NK-92 (cell line): ENCODE measurements around the gene REXO2.

ENCODE experiments used
- DNase-seq: peaks from one replicate; lab custom pipeline; 2025; ENCODE audit not compliant: unreplicated experiment; lab: John Stamatoyannopoulos, UW

REXO2 gene

DNA sequence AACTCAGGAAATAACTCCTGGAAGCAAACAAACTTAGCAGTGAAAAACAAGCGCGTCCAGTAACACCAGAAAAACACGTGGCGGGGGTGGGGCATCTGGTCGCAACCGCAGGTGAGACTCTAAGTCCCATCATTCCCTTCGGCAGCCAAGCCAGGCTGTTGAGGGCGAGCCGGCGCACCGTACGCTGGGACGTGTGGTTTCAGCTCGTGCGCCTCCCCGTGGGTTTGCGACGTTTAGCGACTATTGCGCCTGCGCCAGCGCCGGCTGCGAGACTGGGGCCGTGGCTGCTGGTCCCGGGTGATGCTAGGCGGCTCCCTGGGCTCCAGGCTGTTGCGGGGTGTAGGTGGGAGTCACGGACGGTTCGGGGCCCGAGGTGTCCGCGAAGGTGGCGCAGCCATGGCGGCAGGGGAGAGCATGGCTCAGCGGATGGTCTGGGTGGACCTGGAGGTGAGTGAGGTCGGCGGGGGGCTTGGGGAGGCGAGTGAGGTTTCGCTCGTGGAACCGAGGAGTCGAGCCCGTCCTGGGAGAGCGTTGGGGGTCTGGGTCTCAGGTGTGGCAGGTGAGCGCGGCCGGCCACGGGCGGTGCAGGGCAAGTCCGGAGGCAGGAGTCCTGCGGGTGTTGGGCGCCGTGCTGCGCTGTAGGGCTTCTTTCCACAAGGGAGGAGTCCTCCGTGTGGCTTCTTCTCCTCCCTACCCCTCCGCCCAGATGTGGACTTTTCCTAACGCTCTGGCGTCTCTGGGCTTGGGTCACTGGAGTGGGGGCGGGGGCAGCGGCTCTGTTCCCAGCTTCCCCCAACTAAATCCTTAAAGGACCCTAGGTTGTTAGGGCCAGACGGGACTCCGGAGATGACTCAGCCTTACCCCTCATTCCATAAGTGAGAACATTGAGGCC is at the start of gene REXO2:
Gene REXO2, plus strand, starts transcription at position 239 of the 892 bp plus-strand sequence. Its CDS starts 62 bp downstream, at position 301.
- peak; percentile 53 for DNase-seq

DNA sequence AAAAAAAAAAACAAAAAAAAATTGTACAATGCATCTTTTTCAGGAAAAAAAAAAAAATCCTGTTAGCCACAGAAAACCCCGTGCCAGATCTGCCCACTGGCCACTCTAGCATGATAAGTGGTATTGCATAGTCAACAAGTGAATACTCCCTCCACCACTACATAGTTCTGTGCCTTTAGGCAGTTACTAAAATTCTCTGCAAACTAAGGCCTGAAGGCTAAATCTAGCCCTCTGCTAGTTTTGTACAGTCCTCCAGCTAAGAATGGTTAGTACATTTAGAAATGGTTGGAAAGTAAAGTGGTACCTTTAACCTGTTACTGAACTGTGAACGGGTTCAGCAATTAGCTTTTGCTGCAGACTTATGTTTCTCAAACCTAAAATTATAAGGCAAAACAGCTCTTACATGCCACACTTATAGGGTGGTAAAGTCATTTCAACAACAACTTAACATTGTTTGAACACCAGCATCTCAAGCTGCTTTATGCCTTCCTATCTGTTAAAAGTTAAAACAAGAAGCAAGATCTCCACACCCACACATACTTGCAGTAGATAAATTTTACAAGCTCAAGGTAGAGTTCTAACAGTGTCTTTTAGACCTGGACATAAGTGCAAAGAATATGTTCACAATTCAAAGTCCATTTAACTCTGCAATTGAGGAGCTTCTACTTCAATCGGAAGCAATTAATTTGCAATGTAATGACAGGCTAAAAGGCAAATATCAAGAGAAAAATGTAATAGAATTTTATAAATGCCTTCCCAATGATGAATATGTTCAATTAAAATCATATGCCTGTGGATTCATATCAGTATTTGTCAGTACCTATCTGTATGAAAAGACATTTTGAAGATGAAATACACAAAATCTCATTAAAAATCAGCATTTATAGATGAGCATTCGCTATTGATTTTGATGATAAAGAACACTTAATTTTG is 46.3 kb upstream of the REXO2 start:
- DNase-seq = no peak

DNA sequence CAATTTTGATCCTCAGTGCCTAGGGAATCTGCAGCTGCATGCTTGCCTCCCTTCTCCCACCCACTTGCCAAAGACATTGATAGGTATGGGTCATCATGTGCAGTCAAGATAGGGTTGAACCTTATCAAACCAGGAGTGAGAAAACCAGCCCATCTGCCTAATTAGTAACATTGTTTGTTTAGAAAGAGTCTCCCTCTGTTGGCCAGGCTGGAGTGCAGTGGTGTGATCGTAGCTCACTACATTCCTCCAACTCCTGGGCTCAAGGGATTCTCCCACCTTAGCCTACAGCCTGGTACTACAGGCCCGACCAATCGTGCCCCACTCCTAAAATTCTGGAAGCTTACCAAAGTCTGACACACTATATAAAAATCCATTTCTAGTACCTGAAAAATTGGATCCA is 43.5 kb upstream of the REXO2 start:
- no peak for DNase-seq

GRCh38 chr11:114396916-114397315 is 42.4 kb upstream of the REXO2 start:
- no peak for DNase-seq

DNA sequence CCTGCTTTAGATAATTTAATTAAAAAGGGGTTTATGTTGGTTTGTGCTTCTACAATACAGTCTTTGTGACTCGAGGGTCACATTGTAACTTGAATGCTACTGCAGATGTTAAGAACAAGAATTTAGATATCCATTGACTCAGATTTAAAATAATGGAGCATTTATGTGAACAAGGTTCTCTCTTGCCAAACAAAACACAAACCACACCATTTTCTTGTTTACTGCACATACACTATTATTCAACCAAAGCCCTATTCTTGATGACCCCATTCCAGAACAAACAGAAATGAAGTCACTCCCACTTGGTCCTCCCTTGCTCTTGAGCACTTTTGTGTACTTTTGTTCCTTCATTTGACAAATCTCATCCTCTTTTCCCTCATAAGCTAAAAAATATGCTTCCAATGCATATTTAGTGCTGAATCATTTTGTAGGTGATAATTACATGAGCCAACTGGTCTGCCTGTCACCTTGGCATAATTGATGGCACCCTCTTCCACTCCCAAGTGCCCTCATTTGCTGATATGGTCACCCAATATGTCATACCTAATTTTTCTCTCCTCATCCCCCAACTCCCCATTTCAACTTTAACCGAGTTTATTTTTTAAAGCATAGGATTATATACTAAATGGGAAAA is 41.8 kb upstream of the REXO2 start:
- DNase-seq = no peak

GRCh38 chr11:114398303-114398920 is 40.9 kb upstream of the REXO2 start:
- DNase-seq = no peak

DNA sequence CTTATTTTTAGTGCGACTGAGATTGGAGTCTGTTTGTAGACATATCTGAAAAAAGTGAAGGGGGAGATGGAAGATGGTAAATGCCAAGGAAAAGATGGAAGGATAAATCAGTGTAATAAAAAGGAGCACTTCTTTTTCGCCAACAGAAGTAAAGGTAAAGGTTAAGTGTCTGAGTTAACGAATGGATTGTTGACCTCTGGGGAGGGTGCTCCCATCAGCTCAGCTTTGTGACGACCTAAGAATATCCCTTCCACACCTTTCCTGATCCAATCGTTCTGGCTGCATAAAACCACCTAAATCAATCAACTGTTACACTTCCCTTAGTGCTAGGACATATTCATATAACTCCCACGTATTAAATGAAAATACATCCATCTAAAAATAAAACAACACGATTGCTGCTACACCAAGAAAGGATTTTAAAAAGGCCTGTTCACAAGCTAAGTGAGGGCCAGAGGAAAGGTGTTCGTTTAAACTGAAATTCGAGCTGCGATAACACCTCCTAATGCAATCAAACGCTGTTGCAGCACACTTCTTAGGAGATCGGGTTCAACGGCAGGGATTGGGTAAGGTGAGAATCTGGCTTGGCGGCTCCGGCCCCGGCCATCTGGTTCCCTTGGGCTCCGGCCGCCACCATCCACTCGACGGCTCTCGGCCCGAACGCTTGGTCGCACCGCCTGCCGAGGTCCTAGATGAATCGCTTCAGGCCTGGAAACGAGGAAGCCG is 39.6 kb upstream of the REXO2 start:
- DNase-seq = no peak

DNA sequence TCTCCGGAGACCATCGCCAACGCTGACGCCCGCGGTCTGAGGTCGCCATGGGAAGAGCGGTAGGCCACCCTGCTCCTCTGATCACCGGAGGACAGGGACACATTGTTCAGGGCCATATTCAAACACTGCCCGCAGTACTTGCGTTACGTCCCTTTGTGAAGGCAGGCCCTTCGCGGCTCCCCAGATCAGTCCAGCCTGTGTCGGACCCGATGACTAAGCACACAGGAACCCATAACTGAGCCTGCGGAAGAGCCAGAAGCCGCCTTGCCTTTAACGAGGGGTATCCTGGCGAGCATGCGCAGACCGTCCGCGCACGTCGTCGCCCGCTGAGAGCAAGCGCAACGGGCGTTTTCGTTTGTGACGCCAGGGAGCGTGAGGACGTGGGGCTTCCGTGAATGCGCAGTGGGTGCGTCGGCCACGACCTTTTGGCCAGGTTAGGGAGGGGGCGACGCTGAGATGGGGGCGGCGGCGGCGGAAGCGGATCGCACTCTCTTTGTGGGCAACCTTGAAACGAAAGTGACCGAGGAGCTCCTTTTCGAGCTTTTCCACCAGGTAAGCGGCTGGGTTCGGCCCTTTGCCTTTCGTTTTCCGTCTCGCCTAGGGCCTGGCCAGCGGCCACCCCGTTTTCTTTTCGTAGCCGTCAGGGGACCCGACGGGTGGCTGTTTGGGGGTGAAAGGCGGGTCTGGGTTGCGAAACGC is 38.9 kb upstream of the REXO2 start, which contains the start of the genes C11orf71 and RBM7:
Gene C11orf71, minus strand, starts transcription at position 296 of the 699 bp plus-strand sequence. Its CDS starts 180 bp downstream, at position 116.
Gene RBM7, plus strand, starts transcription at position 451 of the 699 bp plus-strand sequence. Its CDS starts 6 bp downstream, at position 457.
- DNase-seq = peak; percentile 86

DNA sequence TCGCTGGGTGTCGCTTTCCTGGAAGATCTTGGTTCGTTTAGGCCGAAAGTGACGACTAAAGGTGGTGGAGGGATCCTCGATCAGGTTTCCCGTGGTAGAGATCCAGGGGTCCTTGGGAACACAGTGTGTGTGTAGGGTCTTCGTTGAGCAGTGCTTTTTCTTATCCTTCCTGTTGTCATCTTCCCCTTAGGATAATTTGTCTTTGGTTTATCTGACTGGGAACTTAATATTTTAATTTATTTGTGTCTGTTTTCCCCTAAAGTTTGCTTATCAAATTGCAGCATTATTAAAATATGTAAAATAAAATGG is 38.4 kb upstream of the REXO2 start:
- no peak for DNase-seq

DNA sequence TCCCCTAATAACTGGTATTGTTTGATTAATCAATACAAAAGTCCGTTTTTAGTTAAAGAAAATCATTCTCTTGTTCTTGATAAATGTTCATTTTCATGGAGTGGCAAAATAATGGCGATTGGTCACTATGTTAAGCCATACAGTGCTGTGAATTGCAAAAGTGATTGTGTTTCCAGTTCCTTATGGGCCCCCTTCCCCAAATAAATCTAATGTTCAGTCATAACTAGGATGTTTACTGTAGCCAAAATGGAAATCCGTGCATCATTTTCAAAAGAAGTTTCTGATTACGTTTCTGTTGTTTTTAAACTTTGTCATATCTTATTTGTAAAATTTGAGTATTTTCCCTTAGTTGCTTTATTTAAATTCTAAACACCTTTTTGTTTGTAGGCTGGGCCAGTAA is 38.0 kb upstream of the REXO2 start:
- no peak for DNase-seq

DNA sequence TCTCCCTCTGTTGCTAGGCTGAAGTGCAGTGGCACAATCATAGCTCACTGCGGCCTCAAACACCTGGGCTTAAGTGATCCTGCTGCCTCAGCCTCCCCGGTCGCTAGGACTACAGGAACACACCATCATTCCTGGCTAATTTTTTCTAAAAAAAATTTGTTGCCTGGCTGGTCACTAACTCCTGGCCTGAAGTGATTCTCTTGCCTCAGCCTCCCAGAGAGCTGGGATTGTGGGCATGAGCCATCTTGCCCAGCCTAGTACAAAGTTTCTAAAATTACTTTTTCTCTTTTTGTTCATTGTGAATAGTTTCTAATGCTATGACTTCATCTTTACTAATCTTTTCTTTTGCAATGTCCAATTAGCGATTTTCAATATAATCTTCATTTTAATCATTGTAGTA is 26.3 kb upstream of the REXO2 start:
- no peak for DNase-seq

DNA sequence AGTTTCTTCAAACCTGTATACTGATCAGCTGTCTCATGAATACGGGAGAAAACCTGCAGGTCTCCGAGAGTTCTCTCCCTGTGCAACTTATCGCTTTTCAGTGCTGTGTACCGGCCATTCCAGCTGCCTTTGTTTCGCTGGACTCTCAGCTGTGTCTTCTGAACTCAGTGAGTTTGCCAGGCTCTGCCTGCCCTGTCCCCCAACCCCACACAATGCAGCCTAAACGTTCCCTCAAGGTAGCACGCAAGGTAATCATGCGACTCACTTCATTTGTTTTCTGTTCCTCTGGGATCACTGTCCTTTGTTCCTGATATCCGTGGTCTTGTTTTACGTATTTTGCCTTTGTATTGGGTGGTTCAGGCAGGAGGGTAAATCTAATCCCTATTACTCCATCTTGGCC is 25.3 kb upstream of the REXO2 start:
- no peak for DNase-seq

GRCh38 chr11:114416441-114416961 is 22.8 kb upstream of the REXO2 start:
- DNase-seq = no peak

GRCh38 chr11:114426280-114426679 is 13.0 kb upstream of the REXO2 start:
- DNase-seq = no peak

DNA sequence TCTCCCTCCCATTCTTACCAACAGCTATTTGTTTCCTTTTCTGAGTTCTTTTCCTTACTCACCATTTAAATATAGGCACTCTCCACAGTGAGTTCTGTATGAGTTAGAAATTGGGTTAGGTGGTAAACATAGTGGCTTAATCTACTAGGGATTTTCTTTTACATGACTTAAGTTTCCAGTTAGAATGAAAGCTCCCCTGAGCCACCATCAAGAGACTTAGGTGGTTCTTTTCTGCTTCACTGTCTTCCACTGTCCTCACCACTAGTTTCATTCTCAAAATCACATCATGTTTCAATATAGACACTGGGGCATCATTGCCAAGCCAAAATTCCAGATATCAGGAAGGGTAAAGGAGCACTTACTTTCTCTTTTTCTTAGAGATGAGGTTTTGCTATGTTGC is 9.0 kb upstream of the REXO2 start:
- no peak for DNase-seq

GRCh38 chr11:114432893-114433292 is 6.4 kb upstream of the REXO2 start:
- DNase-seq = no peak

DNA sequence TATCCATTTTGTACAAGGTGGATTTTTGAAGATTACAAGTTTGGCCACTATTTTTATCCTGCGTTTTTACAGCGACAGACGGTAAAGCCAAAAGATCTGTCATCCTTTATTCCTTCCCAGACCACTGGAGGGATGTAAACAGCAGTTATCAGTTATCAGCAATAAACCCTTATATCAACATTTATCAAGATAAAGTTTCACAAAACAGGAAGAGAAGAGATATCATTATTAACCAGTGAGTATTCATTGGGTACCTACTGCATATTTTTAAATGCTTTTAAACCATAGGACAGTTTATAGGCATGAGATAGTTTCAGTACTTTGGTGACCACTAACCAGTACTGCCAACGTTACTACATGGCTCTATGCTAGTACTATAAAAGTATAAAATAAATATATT is 5.9 kb upstream of the REXO2 start:
- no peak for DNase-seq

GRCh38 chr11:114438303-114438702 is 964 bp upstream of the REXO2 start:
- no peak for DNase-seq

DNA sequence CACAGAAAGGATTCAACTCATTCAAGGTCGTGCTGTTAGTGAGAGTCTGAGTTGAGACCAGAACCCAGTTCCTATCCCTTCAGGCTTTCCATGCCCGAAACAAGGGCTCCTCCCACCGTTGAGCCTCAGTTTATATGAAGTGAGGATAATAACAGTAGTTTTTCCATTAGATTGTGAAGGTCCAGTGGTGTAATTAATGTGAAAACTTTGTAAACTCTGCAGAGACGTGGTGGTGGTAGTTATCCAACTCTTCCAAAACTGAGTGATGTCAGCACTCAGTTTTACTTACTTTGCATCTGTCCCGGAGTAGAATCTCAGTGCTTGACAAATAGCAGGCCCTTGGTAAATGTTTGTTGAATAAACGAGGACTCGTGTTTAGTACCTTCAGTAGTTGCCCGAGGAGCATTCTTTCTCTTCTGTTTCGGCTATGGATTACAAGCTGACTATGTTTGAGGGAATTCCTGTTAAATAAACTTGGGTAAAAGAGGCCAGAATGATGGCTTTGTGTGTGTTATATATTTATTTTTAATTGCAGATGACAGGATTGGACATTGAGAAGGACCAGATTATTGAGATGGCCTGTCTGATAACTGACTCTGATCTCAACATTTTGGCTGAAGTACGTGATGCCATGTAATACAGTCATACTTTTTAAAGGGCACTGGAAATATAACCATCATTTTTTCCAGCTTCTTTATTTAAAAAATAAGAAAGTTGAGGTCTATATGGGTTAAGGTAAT is 1.0 kb downstream of the REXO2 start:
- no peak for DNase-seq
